GM18909 (cell line): ENCODE measurements around the gene XYLT2.

ENCODE experiments used
- ATAC-seq: cut with Tn5 transposase; IDR thresholded peaks from one replicate; pipeline ENCODE4 v1.9.1; 2021; ENCODE audit warnings: mild to moderate bottlenecking; ENCODE audit not compliant: unreplicated experiment, poor library complexity

Gene XYLT2

GRCh38 chr17:50361561-50362480, 15.9 kb downstream of the XYLT2 start:
- peak; percentile 52 for ATAC-seq

GRCh38 chr17:50362661-50363060, 16.7 kb downstream of the XYLT2 start:
- no peak for ATAC-seq

- no peak for ATAC-seq
Observed at GRCh38 chr17:50363217-50364060, 17.5 kb downstream of the XYLT2 start.

- no peak for ATAC-seq
Observed at GRCh38 chr17:50364061-50364458, 18.1 kb downstream of the XYLT2 start.

- ATAC-seq = no peak
Observed at GRCh38 chr17:50364715-50365114, 18.8 kb downstream of the XYLT2 start.

GRCh38 chr17:50365165-50365564, 19.2 kb downstream of the XYLT2 start:
- no peak for ATAC-seq

- ATAC-seq = no peak
Observed at GRCh38 chr17:50365649-50366393, 19.9 kb downstream of the XYLT2 start.

GRCh38 chr17:50367401-50367800, 21.5 kb downstream of the XYLT2 start:
- ATAC-seq = no peak

- no peak for ATAC-seq
Observed at GRCh38 chr17:50370052-50370451, 24.1 kb downstream of the XYLT2 start.

- no peak for ATAC-seq
Observed at GRCh38 chr17:50371526-50371925, 25.6 kb downstream of the XYLT2 start.

GRCh38 chr17:50372222-50372757, 26.4 kb downstream of the XYLT2 start:
- no peak for ATAC-seq

GRCh38 chr17:50372758-50373556, 27.0 kb downstream of the XYLT2 start, which contains the start of the genes EME1 and MRPL27:
Gene EME1, plus strand, starts transcription at chr17:50373229. Its CDS starts 1,980 bp downstream, at chr17:50375209.
Gene MRPL27, minus strand, starts transcription at chr17:50373184. Its CDS starts 14 bp downstream, at chr17:50373170.
- ATAC-seq = peak; percentile 91

GRCh38 chr17:50373705-50374104, 27.8 kb downstream of the XYLT2 start:
- no peak for ATAC-seq

- no peak for ATAC-seq
Observed at GRCh38 chr17:50375858-50376538, 30.1 kb downstream of the XYLT2 start.

- ATAC-seq = no peak
Observed at GRCh38 chr17:50379351-50380132, 33.6 kb downstream of the XYLT2 start.

GRCh38 chr17:50380369-50381259, 34.7 kb downstream of the XYLT2 start:
- no peak for ATAC-seq

GRCh38 chr17:50381260-50381815, 35.4 kb downstream of the XYLT2 start:
- ATAC-seq = no peak
